Measurements from ENCODE around the gene TMEM51. TPM values are rescaled to one million over a fixed set of nuclear protein-coding genes. Genes with fewer than 3 reads are reported as not detected.

TMEM51 gene
- total RNA-seq, 2 experiments from 2014 or later, result not detected

DNA sequence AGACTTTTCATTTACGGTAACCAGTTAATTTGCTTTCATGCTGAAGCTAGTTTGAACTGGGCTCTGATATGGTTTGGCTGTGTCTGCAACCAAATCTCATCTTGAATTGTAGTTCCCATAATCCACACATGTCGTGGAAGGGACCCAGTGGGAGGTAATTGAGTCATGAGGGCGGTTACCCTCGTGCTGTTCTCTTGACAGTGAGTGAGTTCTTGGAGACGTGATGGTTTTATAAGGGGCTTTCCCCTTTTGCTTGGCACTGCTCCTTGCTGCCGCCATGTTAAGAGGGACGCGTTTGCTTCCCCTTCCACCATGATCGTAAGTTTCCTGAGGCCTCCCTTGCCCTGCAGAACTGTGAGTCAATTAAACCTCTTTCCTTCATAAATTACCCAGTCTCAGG lies 83.2 kb downstream of the TMEM51 start:
- H3K27me3 Mint-ChIP-seq, result peaks cover 45% of the 10 kb centered on the region
- DNase-seq, result no peak
- H3K36me3 Mint-ChIP-seq, result peaks cover 2% of the 10 kb centered on the region
- H3K9me3 Mint-ChIP-seq, result peaks cover 2% of the 10 kb centered on the region
- H3K27ac Mint-ChIP-seq, result no peak overlapping the region
- H3K4me1 Mint-ChIP-seq, result peaks cover 11% of the 10 kb centered on the region
- H3K4me3 Mint-ChIP-seq, result no peak overlapping the region

DNA sequence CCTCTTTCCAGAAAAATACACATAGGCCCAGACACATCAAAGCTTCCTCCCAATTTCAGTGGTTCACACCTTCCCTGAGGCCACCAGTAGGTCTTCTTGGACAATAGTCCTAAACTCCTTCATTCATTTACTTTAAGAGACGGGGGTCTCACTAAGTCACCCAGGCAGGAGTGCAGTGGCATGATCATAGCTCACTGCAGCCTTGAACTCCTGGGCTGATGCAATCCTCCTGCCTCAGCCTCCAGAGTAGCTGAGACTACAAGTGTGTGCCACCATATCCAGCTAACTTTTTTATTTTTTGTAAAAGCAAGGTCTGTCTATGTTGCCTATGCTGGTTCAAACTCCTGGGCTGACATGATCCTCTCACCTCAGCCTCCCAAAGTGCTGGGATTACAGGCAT lies 85.2 kb downstream of the TMEM51 start:
- no peak overlapping the region for H3K4me3 Mint-ChIP-seq
- H3K36me3 Mint-ChIP-seq, result no peaks in the 10 kb centered on the region
- no peak for DNase-seq
- peaks cover under 1% of the 10 kb centered on the region for H3K4me1 Mint-ChIP-seq
- no peak overlapping the region for H3K27ac Mint-ChIP-seq
- H3K9me3 Mint-ChIP-seq, result no peaks in the 10 kb centered on the region
- H3K27me3 Mint-ChIP-seq, result peaks cover 58% of the 10 kb centered on the region

DNA sequence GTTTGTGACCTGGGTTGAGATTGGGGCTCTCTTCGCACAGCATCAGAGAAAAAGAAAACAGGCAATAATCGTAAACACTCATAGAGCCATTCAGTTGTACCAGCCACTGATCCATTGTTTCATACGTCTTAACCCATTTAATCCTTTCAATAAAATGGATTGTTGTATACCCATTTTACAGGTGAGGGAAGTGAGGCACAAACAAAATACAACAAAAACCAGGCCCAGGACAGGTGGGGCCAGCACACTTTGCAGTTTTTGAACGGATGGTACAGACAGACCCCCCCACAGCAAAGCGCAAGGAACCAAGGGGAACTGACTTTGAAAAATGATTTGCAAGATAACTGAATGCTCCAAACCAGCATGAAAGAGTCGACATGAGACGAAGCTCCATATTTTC lies 89.2 kb downstream of the TMEM51 start:
- no peak for DNase-seq
- Mint-ChIP-seq H3K4me3 (no peak overlapping the region), H3K9me3 (peaks cover 20% of the 10 kb centered on the region), H3K27ac (no peak overlapping the region), H3K36me3 (peaks cover 21% of the 10 kb centered on the region), H3K4me1 (peaks cover 21% of the 10 kb centered on the region), H3K27me3 (peaks cover 71% of the 10 kb centered on the region)

DNA sequence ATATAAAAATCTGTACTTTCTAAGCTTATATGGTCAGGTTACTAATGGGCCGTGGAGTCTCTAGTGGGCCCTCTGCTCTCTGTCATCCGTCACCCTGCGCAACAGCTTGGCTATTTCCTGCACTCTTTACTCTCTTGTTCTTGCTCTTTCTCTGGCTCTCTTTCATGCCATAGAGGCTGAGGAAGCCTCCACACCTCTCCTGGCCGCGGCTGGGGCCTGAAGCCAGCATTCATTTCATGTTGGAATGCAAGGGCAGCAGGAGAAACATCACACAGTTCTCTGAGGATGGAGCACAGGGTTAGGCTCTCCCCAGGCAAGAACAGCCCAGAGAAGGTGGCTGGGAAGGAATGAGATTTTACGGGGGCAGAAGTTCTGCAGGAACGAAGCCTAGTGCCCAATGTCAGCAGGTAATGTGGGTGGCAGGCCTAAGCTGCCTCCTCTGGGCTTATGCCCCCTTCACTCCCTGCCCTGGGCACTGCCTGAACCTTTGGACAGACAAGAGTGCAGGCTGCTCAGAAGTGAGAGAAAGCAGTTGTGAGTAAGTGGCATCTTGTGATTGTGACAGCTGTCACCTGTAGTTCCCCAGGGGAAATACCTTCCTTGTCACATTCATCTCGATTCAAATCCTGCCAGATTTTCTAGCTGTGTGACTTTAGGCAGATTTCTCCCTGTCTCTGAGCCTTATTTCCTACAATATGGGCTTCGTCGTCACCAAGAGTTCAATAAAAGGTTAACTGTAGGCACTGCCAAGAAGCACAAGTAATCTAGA lies 89.9 kb downstream of the TMEM51 start:
- no peak overlapping the region for H3K4me3 Mint-ChIP-seq
- H3K27me3 Mint-ChIP-seq, result peaks cover 74% of the 10 kb centered on the region

DNA sequence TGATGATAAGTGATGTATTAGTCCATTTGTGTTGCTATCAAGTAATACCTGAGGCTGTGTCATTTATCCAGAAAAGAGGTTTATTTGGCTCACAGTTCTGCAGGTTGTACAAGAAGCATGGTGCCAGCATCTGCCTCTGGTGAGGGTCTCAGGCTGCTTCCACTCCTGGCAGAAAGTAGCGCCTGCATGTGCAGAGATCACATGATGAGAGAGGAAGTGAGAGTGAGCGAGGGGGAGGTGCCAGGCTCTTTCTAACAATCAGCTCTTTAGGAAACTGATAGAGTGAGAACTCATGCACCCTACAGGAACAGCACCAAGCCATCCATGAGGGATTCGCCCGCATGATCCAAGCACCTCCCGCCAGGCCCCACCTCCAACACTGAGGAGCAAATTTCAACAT lies 91.3 kb downstream of the TMEM51 start:
- Mint-ChIP-seq H3K27me3 (peaks cover 75% of the 10 kb centered on the region), H3K4me1 (peaks cover 42% of the 10 kb centered on the region), H3K27ac (no peak overlapping the region), H3K36me3 (peaks cover 27% of the 10 kb centered on the region), H3K9me3 (peaks cover 28% of the 10 kb centered on the region), H3K4me3 (no peak overlapping the region)
- DNase-seq, result no peak

More for the DNA sequence above, 89.9 kb downstream of the TMEM51 start:
- Mint-ChIP-seq H3K9me3 (peaks cover 23% of the 10 kb centered on the region), H3K4me1 (peaks cover 28% of the 10 kb centered on the region), H3K27ac (no peak overlapping the region), H3K36me3 (peaks cover 21% of the 10 kb centered on the region)
- DNase-seq, result no peak

- peaks cover 31% of the 10 kb centered on the region for H3K36me3 Mint-ChIP-seq
- H3K4me1 Mint-ChIP-seq, result peaks cover 47% of the 10 kb centered on the region
- peak overlapping the region; percentile 22 for H3K4me3 Mint-ChIP-seq
- H3K27me3 Mint-ChIP-seq, result peaks cover 69% of the 10 kb centered on the region
- H3K27ac Mint-ChIP-seq, result no peak overlapping the region
- H3K9me3 Mint-ChIP-seq, result peaks cover 30% of the 10 kb centered on the region
- DNase-seq, result no peak
Observed at GRCh38 chr1:15245593-15246360, 92.2 kb downstream of the TMEM51 start.

DNA sequence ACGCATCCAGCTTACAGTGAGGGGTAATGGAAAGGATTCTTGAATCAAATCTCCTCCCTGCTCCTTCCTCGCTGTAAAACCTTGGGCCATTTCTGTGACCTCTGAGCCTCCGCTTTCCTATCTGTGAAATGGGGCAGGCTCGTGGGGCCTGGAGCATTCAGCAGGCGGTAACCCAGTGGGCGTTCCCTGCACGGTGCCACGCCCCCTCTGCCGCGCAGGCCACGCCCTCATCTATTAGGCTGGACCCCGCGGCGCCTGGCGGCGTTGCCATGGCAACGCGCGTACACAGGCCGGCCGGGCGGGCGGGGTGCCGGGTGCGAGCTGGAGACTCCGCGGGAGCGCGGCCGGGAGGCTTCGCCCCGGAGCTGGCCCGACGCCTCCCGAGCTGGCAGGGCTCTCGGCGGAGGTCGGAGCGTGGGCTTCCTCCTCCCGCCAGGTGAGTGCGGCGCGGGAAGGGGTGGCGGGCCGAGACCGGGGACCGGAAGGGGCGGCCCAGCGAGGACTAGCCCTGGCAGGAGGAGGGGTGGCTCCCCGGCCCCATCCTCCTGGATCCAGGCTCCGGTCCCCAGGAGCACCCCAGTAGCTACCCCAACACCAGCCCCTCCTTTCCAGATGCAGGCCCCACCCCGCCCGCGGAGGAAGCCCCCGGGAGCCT lies 93.5 kb downstream of the TMEM51 start, which contains the start of gene FHAD1:
FHAD1 (plus strand) TSS at position 264 of the 655 bp plus-strand sequence. CDS start 4,562 bp downstream, outside the sequence.
- Mint-ChIP-seq H3K4me1 (peaks cover 54% of the 10 kb centered on the region), H3K27me3 (peaks cover 58% of the 10 kb centered on the region), H3K4me3 (peak within 1 kb of the TSS; percentile 55), H3K27ac (peak within 1 kb of the TSS; percentile 88), H3K9me3 (peaks cover 30% of the 10 kb centered on the region), H3K36me3 (peaks cover 31% of the 10 kb centered on the region)
- DNase-seq, result peak; percentile 59

DNA sequence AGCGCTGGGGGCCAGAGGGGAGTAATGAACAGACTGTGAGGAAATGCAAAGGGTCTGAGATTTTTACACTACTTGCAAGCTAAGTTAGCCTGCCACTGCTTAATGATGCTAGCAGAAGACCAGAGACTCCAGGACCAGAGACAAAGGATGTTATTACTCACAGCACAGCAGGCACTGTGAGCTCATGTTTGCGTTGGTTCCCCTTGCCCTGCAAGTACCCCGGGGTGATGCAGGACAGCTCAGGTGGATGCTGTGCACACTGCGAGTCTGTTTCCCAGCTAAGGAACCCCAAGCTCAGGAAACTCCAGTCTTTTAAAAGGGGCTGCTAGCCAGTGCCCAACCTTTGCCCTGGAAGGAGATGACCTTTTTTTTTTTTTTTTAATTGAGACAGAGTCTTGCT lies 94.7 kb downstream of the TMEM51 start:
- H3K27me3 Mint-ChIP-seq, result peaks cover 50% of the 10 kb centered on the region
- peaks cover 31% of the 10 kb centered on the region for H3K36me3 Mint-ChIP-seq
- DNase-seq, result peak; percentile 13
- H3K4me1 Mint-ChIP-seq, result peaks cover 64% of the 10 kb centered on the region
- H3K4me3 Mint-ChIP-seq, result no peak overlapping the region
- peak overlapping the region; percentile 88 for H3K27ac Mint-ChIP-seq
- H3K9me3 Mint-ChIP-seq, result peaks cover 30% of the 10 kb centered on the region

DNA sequence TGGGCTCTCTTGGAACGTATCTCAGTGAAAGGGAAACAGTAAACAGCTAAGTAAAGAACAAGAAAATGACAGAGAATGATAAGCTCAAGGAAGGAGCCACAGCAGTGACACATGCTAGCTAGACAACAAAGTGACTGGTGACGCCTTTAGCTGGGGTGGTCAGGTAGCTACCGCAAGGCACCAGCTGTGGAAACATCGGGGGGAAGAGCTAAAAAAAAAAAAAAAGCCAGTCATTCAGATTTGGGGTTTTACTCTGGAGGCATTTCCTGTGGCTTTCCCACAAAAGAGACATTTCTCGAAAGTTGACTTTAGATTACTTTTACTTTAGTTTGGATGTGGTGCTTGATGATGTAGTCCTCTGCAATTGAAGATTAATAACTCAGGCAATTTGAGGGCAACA lies 95.5 kb downstream of the TMEM51 start:
- Mint-ChIP-seq H3K4me3 (peak overlapping the region; percentile 42), H3K4me1 (peaks cover 69% of the 10 kb centered on the region), H3K9me3 (peaks cover 30% of the 10 kb centered on the region), H3K27me3 (peaks cover 43% of the 10 kb centered on the region), H3K36me3 (peaks cover 30% of the 10 kb centered on the region), H3K27ac (peak overlapping the region; percentile 88)
- DNase-seq, result peak; percentile 80

GRCh38 chr1:15251857-15252835 lies 98.6 kb downstream of the TMEM51 start:
- Mint-ChIP-seq H3K4me3 (peak overlapping the region; percentile 52), H3K9me3 (peaks cover 11% of the 10 kb centered on the region), H3K36me3 (peaks cover 13% of the 10 kb centered on the region), H3K4me1 (peaks cover 58% of the 10 kb centered on the region), H3K27ac (peak overlapping the region; percentile 90), H3K27me3 (peaks cover 17% of the 10 kb centered on the region)
- no peak for DNase-seq

- H3K9me3 Mint-ChIP-seq, result peaks cover 3% of the 10 kb centered on the region
- no peak for DNase-seq
- H3K4me1 Mint-ChIP-seq, result peaks cover 55% of the 10 kb centered on the region
- peaks cover 6% of the 10 kb centered on the region for H3K36me3 Mint-ChIP-seq
- H3K27me3 Mint-ChIP-seq, result peaks cover 20% of the 10 kb centered on the region
- no peak overlapping the region for H3K4me3 Mint-ChIP-seq
- no peak overlapping the region for H3K27ac Mint-ChIP-seq
Observed at GRCh38 chr1:15254559-15254958, 101.0 kb downstream of the TMEM51 start.

DNA sequence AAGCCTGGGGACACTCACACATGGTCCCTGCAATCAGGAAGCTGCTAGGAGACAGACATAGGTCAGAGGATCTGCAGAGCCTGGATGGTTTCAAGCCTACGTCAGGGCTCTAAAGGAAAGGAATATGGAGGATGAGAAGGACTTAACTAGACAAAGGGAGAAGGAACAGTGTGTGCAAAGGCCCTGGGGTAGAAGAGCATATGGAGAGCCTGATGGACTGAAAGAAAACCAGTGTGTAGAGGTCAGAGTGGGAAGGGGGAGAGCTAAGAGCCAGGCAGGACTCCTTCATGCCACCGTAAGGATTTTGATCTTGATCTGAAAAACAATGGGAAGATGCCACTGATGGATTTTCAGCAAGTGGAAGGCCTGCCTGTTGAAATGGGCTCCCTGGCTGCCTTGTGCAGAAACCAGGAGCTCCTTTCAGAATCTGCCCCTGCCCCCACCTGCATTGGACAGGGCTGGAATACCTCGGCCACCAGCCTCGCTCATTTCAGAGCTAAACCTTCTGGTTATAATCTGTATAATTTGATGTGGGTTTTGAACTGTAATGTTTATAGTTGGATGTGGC lies 102.1 kb downstream of the TMEM51 start:
- H3K4me3 Mint-ChIP-seq, result no peak overlapping the region
- H3K27me3 Mint-ChIP-seq, result peaks cover 23% of the 10 kb centered on the region
- no peaks in the 10 kb centered on the region for H3K36me3 Mint-ChIP-seq
- no peak for DNase-seq
- H3K27ac Mint-ChIP-seq, result no peak overlapping the region
- no peaks in the 10 kb centered on the region for H3K9me3 Mint-ChIP-seq
- peaks cover 52% of the 10 kb centered on the region for H3K4me1 Mint-ChIP-seq

DNA sequence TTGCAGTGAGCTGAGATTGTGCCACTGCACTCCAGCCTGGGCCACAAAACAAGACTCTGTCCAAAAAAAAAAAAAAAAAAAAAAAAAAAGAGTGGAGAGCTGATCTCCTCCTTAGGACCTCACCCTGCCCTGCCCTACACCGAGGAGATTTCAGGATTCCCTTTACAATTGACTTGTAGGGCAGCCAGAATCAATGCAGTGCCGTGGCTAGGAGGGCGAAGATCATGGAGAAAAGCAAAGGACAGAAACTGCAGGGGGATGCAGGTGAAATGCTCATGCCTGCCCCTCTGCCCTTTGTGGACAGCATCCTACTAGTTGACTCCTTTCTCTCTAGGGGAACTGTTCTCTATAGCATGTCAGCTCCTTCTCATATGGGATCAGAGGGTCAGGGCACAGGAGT lies 103.0 kb downstream of the TMEM51 start:
- peaks cover 57% of the 10 kb centered on the region for H3K4me1 Mint-ChIP-seq
- no peak for DNase-seq
- no peaks in the 10 kb centered on the region for H3K36me3 Mint-ChIP-seq
- H3K27ac Mint-ChIP-seq, result no peak overlapping the region
- no peak overlapping the region for H3K4me3 Mint-ChIP-seq
- no peaks in the 10 kb centered on the region for H3K9me3 Mint-ChIP-seq
- H3K27me3 Mint-ChIP-seq, result peaks cover 32% of the 10 kb centered on the region

DNA sequence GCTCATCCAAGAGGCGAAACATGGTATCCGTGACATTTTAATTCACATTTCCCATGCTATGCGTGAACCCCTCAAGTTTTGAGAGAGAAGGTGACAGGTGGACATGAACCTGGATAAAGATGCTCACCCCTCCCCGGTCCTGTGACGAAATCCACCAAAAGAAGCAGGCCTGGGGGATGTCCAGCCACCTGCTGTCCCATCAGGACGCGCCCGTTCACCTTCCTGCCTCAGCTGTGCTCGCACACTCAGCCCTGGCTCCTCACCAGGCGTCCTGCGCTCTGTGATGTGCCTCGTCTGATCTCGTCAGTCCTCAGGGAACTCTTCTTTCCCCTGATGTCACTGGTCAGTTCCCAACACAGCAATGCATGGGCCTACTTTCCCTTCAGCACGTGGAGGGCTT lies 103.8 kb downstream of the TMEM51 start:
- H3K4me1 Mint-ChIP-seq, result peaks cover 56% of the 10 kb centered on the region
- H3K9me3 Mint-ChIP-seq, result no peaks in the 10 kb centered on the region
- H3K27ac Mint-ChIP-seq, result no peak overlapping the region
- no peak overlapping the region for H3K4me3 Mint-ChIP-seq
- H3K27me3 Mint-ChIP-seq, result peaks cover 39% of the 10 kb centered on the region
- no peak for DNase-seq
- no peaks in the 10 kb centered on the region for H3K36me3 Mint-ChIP-seq
